Activated T-helper 1 cell treated with Interleukin-2 at 50 U/mL for 16 hours (primary cell): Measurements from ENCODE around the gene SDF4.
A peak's percentile ranks its signal among the peaks of the same experiment; 100 is the strongest.
"Not testable (repeated sequence)": the region's sequence is repeated elsewhere in the genome, so short reads cannot be mapped to it uniquely, and the experiment has no call there.

Source experiments
- DNase-seq: peaks from one replicate; pipeline ENCODE4 v3.0.0-alpha.2; 2020; ENCODE audit warnings: low read depth

Gene SDF4

GRCh38 chr1:1259951-1260600 is 28.3 kb upstream of the SDF4 start:
- no peak for DNase-seq

- no peak for DNase-seq
Measured at GRCh38 chr1:1259540-1259939, 27.7 kb upstream of the SDF4 start.

GRCh38 chr1:1259119-1259488 is 27.3 kb upstream of the SDF4 start:
- no peak for DNase-seq

- DNase-seq: no peak
Measured at GRCh38 chr1:1256956-1257871, 25.4 kb upstream of the SDF4 start.

GRCh38 chr1:1255611-1256010 is 23.8 kb upstream of the SDF4 start:
- no peak for DNase-seq

- DNase-seq: no peak
Measured at GRCh38 chr1:1255078-1255477, 23.3 kb upstream of the SDF4 start.

- no peak for DNase-seq
Measured at GRCh38 chr1:1254667-1254998, 22.8 kb upstream of the SDF4 start.

GRCh38 chr1:1253972-1254666 is 22.3 kb upstream of the SDF4 start:
- no peak for DNase-seq

GRCh38 chr1:1253314-1253713 is 21.5 kb upstream of the SDF4 start:
- DNase-seq: no peak

- DNase-seq: peak; percentile 59
Measured at GRCh38 chr1:1250786-1251284, 19.0 kb upstream of the SDF4 start.

GRCh38 chr1:1248009-1248913 is 16.5 kb upstream of the SDF4 start:
- not testable (repeated sequence) for DNase-seq

GRCh38 chr1:1247341-1247913 is 15.6 kb upstream of the SDF4 start:
- DNase-seq: no peak

GRCh38 chr1:1246577-1247340 is 15.0 kb upstream of the SDF4 start, which contains the start of gene C1QTNF12:
C1QTNF12 (minus strand) TSS chr1:1246722; CDS start chr1:1246690, 32 bp downstream.
- no peak for DNase-seq

- DNase-seq: no peak
Measured at GRCh38 chr1:1245817-1246576, 14.2 kb upstream of the SDF4 start.

GRCh38 chr1:1245178-1245816 is 13.5 kb upstream of the SDF4 start:
- no peak for DNase-seq

- DNase-seq: no peak
Measured at GRCh38 chr1:1244192-1244811, 12.5 kb upstream of the SDF4 start.

GRCh38 chr1:1243807-1244191 is 12.0 kb upstream of the SDF4 start:
- DNase-seq: no peak

- DNase-seq: no peak
Measured at GRCh38 chr1:1243266-1243660, 11.5 kb upstream of the SDF4 start.
